Adrenal gland (tissue), 12 donors: Measurements from ENCODE around the gene CXCL6. TPM values are rescaled to one million over a fixed set of nuclear protein-coding genes. Genes with fewer than 3 reads are reported as not detected.

Experiments used
- DNase-seq, 7 donors: peaks; one replicate each; pipeline ENCODE4 v3.0.0-alpha.2; 2019 to 2020
- H3K27ac ChIP-seq, 5 donors: fragments of 200-600 bp; sonication (generic) in 4 of 5; 1 replicate in 3 of 5; 2 replicates in 2 of 5; pipeline versions ENCODE4 v1.5.1 to v1.8.0; 2016 to 2020; ENCODE audit warnings: mild to moderate bottlenecking in 1 of 5
- H3K27me3 ChIP-seq: fragments of 200-600 bp; 2 replicates; pipeline ENCODE4 v1.8.0; 2021
- H3K36me3 ChIP-seq, 2 donors: fragments of 200-600 bp; replicated peaks in 1 of 2; 1 replicate in 1 of 2; 2 replicates in 1 of 2; pipeline versions ENCODE4 v1.5.1 to v1.8.0; 2018 to 2022
- H3K4me1 ChIP-seq, 2 donors: fragments of 200-600 bp; replicated peaks in 1 of 2; 1 replicate in 1 of 2; 2 replicates in 1 of 2; pipeline versions ENCODE4 v1.5.1 to v1.8.0; 2018 to 2021
- H3K4me3 ChIP-seq, 4 donors: fragments of 200-600 bp; sonication (generic) in 3 of 4; one replicate each; pipeline ENCODE4 v1.5.1; 2016 to 2018
- H3K9me3 ChIP-seq, 3 donors: fragments of 200-600 bp; sonication (generic) in 1 of 3; replicated peaks in 1 of 3; 1 replicate in 2 of 3; 2 replicates in 1 of 3; pipeline versions ENCODE4 v1.5.1 to v1.8.0; 2016 to 2021
- POLR2A ChIP-seq, 2 donors: fragments of 450-650 bp; IDR thresholded peaks; one replicate each; pipeline ENCODE4 v1.6.1; 2017; ENCODE audit warnings: antibody characterized with exemption in 2 of 2, mild to moderate bottlenecking in 2 of 2, moderate library complexity in 1 of 2
- WGBS, 4 donors: extraction: QIAGEN DNeasy Blood & Tissue Kit in 2 of 4; methylation state at CpG; one replicate each; pipeline versions ENCODE4 v1.1.5 to v1.1.7; 2013 to 2017; 5-methylcytosine and 5-hydroxymethylcytosine counted together
- intact Hi-C, 2 donors: fragments of 100-400 bp; cut with DNase I; formaldehyde crosslinking; loops; one replicate each; pipeline versions ENCODE4 v1.14.1 to v1.15.0; 2022 to 2023
- polyA plus RNA-seq, 3 donors: library from polyadenylated mRNA; stranded (reverse); fragments of 200-250 nt in 2 of 3; fragments of 350-450 nt in 1 of 3; fragmentation: Illumina TruSeq in 1 of 3; extraction: RNeasy Lipid Tissue Mini Kit (QIAGEN cat#74804) in 1 of 3; gene quantifications; one replicate each; pipeline ENCODE4 v1.2.3, GENCODE V29; 2013 to 2014
- total RNA-seq, 9 donors: library from RNA; depleted of rRNA in 4 of 9; stranded (reverse); fragments of >200 nt in 4 of 9; fragments of 120-200 nt in 1 of 9; fragmentation: NEBNext Ultra II Directional in 1 of 9; extraction: Animal tissue kit (Norgen Biotek cat#: 25700) in 1 of 9; gene quantifications; one replicate each; pipeline versions ENCODE4 v1.1.0 to v1.2.4, GENCODE V29; 2013 to 2023
- TF ChIP-seq, protein P1 (sequence below), 6 experiments: fragments of 450-650 bp in 4 of 6; fragments of 200-600 bp in 2 of 6; sonication (generic) in 1 of 6; IDR thresholded peaks; 1 replicate in 5 of 6; 2 replicates in 1 of 6; pipeline versions ENCODE4 v1.5.1 to v1.8.0; 2016 to 2021; ENCODE audit warnings: antibody characterized with exemption in 6 of 6, mild to moderate bottlenecking in 2 of 6, moderate library complexity in 1 of 6
- donor health status: healthy with polysubstance abuse.
- donor health status: Bipolar disorder and iron deficiency.
- donor health status: DM: yes; HTN: yes; CAD: no.
- donor health status: DM: no; HTN: no; CAD: no.
- donor health status: DM: no; HTN: no; CAD: no.
- donor health status: DM: yes; HTN: yes; CAD: no.

The CXCL6 gene
- total and polyA plus RNA-seq, 12 donors: 0.07 to 0.41 (median 0.16) TPM; not detected in 8

DNA sequence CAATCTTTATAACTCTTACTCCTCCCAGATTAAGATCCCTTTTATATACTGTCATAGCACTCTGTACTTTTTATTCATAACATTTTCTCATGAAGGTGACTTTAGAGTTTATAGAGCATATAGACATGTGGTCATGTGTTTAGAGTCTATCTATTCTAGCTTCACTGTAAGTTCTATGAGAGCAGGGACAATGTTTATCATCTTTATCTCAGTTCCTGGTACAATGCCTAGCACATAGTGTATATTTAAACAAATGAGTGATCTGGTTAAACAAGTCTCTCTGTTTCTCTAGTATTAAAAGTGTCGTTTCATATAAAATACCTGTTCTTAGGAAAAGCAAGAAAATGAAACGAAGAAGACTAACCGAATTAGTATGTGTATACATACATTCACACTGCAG, 3.2 kb downstream of the CXCL6 start:
- WGBS, 4 donors: 78 to 92% (median 86%) methylated on average over 3 of the region's 3 CpGs
- TF ChIP-seq, protein P1, sequence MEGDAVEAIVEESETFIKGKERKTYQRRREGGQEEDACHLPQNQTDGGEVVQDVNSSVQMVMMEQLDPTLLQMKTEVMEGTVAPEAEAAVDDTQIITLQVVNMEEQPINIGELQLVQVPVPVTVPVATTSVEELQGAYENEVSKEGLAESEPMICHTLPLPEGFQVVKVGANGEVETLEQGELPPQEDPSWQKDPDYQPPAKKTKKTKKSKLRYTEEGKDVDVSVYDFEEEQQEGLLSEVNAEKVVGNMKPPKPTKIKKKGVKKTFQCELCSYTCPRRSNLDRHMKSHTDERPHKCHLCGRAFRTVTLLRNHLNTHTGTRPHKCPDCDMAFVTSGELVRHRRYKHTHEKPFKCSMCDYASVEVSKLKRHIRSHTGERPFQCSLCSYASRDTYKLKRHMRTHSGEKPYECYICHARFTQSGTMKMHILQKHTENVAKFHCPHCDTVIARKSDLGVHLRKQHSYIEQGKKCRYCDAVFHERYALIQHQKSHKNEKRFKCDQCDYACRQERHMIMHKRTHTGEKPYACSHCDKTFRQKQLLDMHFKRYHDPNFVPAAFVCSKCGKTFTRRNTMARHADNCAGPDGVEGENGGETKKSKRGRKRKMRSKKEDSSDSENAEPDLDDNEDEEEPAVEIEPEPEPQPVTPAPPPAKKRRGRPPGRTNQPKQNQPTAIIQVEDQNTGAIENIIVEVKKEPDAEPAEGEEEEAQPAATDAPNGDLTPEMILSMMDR (IDR thresholded peaks at IDR 0.05): no peak
- intact Hi-C loops: no loop called here

DNA sequence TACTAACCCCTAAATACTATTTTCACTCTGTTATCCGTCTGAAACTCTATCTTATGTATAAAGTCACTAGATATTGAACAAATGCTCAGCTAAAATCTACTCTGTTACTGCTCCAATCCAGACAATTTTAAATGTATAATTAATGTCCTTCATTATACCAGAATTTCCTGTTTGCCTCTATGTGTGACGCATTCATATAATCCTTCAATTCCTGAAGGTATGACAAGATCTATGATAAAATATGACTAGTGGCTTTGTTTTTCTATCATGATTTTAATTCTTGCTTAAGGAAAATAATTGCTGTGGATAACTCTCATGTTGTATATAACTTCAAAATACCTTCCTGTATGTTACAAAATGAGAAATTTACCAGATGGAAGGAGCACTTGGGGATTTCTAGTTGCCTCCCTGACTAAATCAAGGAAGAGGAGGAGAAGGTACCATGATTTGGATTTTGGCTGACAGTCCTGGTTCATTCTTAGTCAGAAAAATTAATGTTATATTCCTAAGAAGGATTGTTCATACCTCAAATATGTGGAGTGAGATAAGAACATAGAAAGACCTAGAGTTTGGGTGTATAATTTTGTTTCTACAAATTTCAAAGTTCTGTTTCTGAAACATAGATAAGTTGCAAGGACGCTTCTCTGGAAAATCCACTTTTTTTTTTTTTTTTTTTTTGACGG, 4.9 kb downstream of the CXCL6 start:
- Histone ChIP-seq H3K36me3 (no peaks in the 10 kb centered on the region), H3K4me1 (no peaks in the 10 kb centered on the region), H3K27ac (no peak overlapping the region), H3K9me3 (no peaks in the 10 kb centered on the region), H3K4me3 (no peak overlapping the region), H3K27me3 (peaks cover 24% of the 10 kb centered on the region)
- intact Hi-C loops: no loop called here
- DNase-seq: no peak
- WGBS, 4 donors: 56 to 68% (median 62%) methylated on average over 4 of the region's 4 CpGs
- no peak for TF ChIP-seq POLR2A (IDR thresholded peaks at IDR 0.05)
- TF ChIP-seq, protein P1 (IDR thresholded peaks at IDR 0.05): no peak

More for the DNA sequence above, 3.2 kb downstream of the CXCL6 start:
- no peaks in the 10 kb centered on the region for H3K4me1 ChIP-seq
- no peaks in the 10 kb centered on the region for H3K9me3 ChIP-seq
- peaks cover 24% of the 10 kb centered on the region for H3K27me3 ChIP-seq
- H3K27ac ChIP-seq: no peak overlapping the region
- H3K4me3 ChIP-seq: no peak overlapping the region
- DNase-seq: no peak
- H3K36me3 ChIP-seq: no peaks in the 10 kb centered on the region

DNA sequence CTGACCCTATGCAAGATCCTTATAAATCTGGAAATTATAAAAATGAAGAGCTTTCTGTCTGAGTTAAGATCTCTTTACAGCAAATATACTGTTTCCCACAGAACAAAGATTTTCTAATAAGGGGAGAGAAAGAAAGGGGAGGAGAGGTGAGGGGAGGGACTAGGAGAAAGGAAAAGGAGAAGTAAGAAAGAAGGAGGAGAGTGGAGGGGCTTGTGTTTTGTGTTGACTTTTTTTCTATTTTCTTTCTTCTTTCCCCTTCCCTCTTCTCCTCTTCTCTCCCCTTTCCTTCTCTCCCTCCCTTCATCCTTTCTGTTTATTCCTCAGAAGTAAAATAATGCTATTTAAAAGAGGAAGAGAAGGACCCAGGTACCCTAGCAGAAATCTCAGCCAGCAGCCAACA, 6.2 kb downstream of the CXCL6 start:
- Histone ChIP-seq H3K27ac (no peak overlapping the region), H3K4me3 (no peak overlapping the region), H3K36me3 (no peaks in the 10 kb centered on the region), H3K27me3 (peaks cover 18% of the 10 kb centered on the region), H3K4me1 (no peaks in the 10 kb centered on the region), H3K9me3 (no peaks in the 10 kb centered on the region)
- TF ChIP-seq, protein P1 (IDR thresholded peaks at IDR 0.05): no peak
- no peak for TF ChIP-seq POLR2A (IDR thresholded peaks at IDR 0.05)
- intact Hi-C loops: no loop called here
- DNase-seq: no peak

DNA sequence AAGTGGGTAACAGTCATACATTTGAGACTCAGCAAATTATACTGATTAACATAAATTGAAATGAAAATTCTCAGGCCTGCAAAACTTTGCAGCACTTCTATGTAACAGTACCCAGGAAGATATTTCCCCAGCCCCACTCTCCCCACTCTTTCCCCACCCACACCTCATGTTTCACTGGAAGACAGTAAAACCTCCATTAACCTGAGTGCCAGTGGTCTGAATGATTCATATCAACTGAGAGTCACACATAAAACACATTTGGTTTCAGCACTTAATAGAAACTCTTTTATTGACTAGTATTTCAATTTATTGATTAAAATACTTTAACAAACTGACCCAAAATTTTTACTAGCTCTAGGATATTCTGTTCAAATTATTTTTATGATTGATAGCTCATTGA, 6.9 kb downstream of the CXCL6 start:
- H3K9me3 ChIP-seq: no peaks in the 10 kb centered on the region
- peaks cover 12% of the 10 kb centered on the region for H3K27me3 ChIP-seq
- intact Hi-C loops: no loop called here
- no peak for TF ChIP-seq POLR2A (IDR thresholded peaks at IDR 0.05)
- TF ChIP-seq, protein P1 (IDR thresholded peaks at IDR 0.05): no peak
- DNase-seq: no peak
- no peaks in the 10 kb centered on the region for H3K4me1 ChIP-seq
- H3K27ac ChIP-seq: no peak overlapping the region
- H3K4me3 ChIP-seq: no peak overlapping the region
- H3K36me3 ChIP-seq: no peaks in the 10 kb centered on the region
